Sigmoid colon (tissue), 7 donors: ENCODE measurements around the gene SPATA4. TPM values are rescaled to one million over a fixed set of nuclear protein-coding genes. Genes with fewer than 3 reads are reported as not detected.

Source experiments
- DNase-seq: peaks from one replicate; pipeline ENCODE4 v3.0.0-alpha.2; 2019
- H3K27ac ChIP-seq, 4 donors: fragments of 200-600 bp; sonication (generic); one replicate each; pipeline ENCODE4 v1.5.1; 2016 to 2019; ENCODE audit warnings: mild to moderate bottlenecking in 1 of 4
- H3K27me3 ChIP-seq, 3 donors: fragments of 200-600 bp; sonication (generic); one replicate each; pipeline ENCODE4 v1.5.1; 2019; ENCODE audit warnings: mild to moderate bottlenecking in 1 of 3
- H3K36me3 ChIP-seq, 4 donors: fragments of 200-600 bp; sonication (generic); one replicate each; pipeline ENCODE4 v1.5.1; 2016 to 2019
- H3K4me1 ChIP-seq, 4 donors: fragments of 200-600 bp; sonication (generic); one replicate each; pipeline ENCODE4 v1.5.1; 2017 to 2019
- H3K4me3 ChIP-seq, 4 donors: fragments of 200-600 bp; sonication (generic); one replicate each; pipeline ENCODE4 v1.5.1; 2017 to 2019; ENCODE audit warnings: mild to moderate bottlenecking in 2 of 4, moderate library complexity in 1 of 4
- H3K9me3 ChIP-seq, 4 donors: fragments of 200-600 bp in 3 of 4; sonication (generic) in 3 of 4; one replicate each; pipeline versions ENCODE4 v1.5.1 to v1.6.1; 2013 to 2019
- CTCF ChIP-seq, 4 experiments: fragments of 450-650 bp in 3 of 4; fragments of 200-600 bp in 1 of 4; IDR thresholded peaks; one replicate each; pipeline ENCODE4 v1.5.1; 2016 to 2019; ENCODE audit warnings: antibody characterized with exemption in 4 of 4, mild to moderate bottlenecking in 3 of 4, moderate library complexity in 2 of 4
- EP300 ChIP-seq, 4 donors: sonication (generic); formaldehyde crosslinking; IDR thresholded peaks; one replicate each; pipeline ENCODE4 v1.6.1; 2017; ENCODE audit warnings: antibody characterized with exemption in 4 of 4
- POLR2A ChIP-seq, 2 donors: fragments of 450-650 bp; IDR thresholded peaks; one replicate each; pipeline ENCODE4 v1.6.1; 2016; ENCODE audit warnings: antibody characterized with exemption in 2 of 2, mild to moderate bottlenecking in 2 of 2, moderate library complexity in 2 of 2
- POLR2AphosphoS5 ChIP-seq, 4 donors: sonication (generic); formaldehyde crosslinking; IDR thresholded peaks; one replicate each; pipeline ENCODE4 v1.6.1; 2017; ENCODE audit warnings: antibody characterized with exemption in 4 of 4
- WGBS, 2 donors: extraction: QIAGEN DNeasy Blood & Tissue Kit; methylation state at CpG; one replicate each; pipeline ENCODE4 v1.1.7; 2013; 5-methylcytosine and 5-hydroxymethylcytosine counted together
- intact Hi-C: fragments of 100-400 bp; cut with DNase I; formaldehyde crosslinking; loops from one replicate; pipeline ENCODE4 v1.15.1; 2023
- polyA plus RNA-seq, 3 donors: library from polyadenylated mRNA; stranded (reverse); fragments of 200-250 nt; gene quantifications; one replicate each; pipeline ENCODE4 v1.2.3, GENCODE V29; 2013
- total RNA-seq, 4 donors: library from RNA; depleted of rRNA; stranded (reverse); fragments of >200 nt; gene quantifications; one replicate each; pipeline ENCODE4 v1.1.0, GENCODE V29; 2016
- donor health status: healthy with polysubstance abuse.
- donor health status: Bipolar disorder and iron deficiency.
- donor health status: healthy.

The SPATA4 gene
- total and polyA plus RNA-seq, 7 donors, result 0.36 to 2.8 (median 0.54) TPM; not detected in 4

DNA sequence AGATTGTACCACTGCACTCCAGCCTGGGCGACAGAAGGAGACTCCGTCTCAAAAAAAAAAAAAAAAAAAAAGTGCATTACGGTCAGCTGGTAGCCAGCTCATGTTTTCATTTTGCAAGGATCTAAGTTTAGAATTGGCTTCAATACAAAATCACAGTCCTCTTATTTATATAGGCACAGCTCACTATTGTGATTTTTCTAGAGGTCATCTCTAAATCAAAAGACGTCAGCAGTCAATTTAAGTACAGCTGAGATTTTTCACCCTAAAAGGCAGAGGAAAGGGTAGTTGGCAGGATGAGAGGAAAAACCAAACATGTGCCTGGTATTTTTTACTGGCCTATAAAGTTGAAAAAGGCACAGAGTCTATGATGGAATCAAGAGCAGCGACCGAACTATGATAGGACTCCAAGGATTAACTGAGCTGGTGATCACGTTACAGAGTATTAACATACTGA lies 42.8 kb upstream of the SPATA4 start:
- WGBS, 2 donors, result 66 to 76% methylated on average over 7 of the region's 7 CpGs
- Histone ChIP-seq H3K9me3 (no peaks in the 10 kb centered on the region), H3K36me3 (no peaks in the 10 kb centered on the region), H3K4me3 (peak overlapping the region in 1 of 4 donors; percentile 9), H3K4me1 (peaks cover 0 to 65% (median 34%) of the 10 kb centered on the region in 4 donors), H3K27me3 (no peaks in the 10 kb centered on the region), H3K27ac (peak overlapping the region; percentile 83 to 90 (median 86))
- intact Hi-C loops, result loop anchor here (5.0 kb wide), 3 partner anchors 34 to 79 kb away; partner anchors contain the start of gene SPCS3
- no peak for DNase-seq
- no peak for TF ChIP-seq CTCF (IDR thresholded peaks at IDR 0.05)
- no peak for TF ChIP-seq POLR2A (IDR thresholded peaks at IDR 0.05)
- peak; percentile 89 to 94 (median 94) for TF ChIP-seq POLR2AphosphoS5 (IDR thresholded peaks at IDR 0.05)
- TF ChIP-seq EP300 (IDR thresholded peaks at IDR 0.05), result peak; percentile 98 to 99 (median 98)

- H3K27me3 ChIP-seq, result no peaks in the 10 kb centered on the region
- peak overlapping the region; percentile 83 to 90 (median 86) for H3K27ac ChIP-seq
- H3K4me3 ChIP-seq, result peak overlapping the region in 2 of 4 donors; percentile 1 to 11
- intact Hi-C loops, result loop anchor here (5.0 kb wide), 3 partner anchors 35 to 80 kb away; partner anchors contain the start of gene SPCS3
- H3K36me3 ChIP-seq, result no peaks in the 10 kb centered on the region
- H3K4me1 ChIP-seq, result peaks cover 0 to 60% (median 34%) of the 10 kb centered on the region in 4 donors
- TF ChIP-seq EP300 (IDR thresholded peaks at IDR 0.05) (no peak), POLR2A (IDR thresholded peaks at IDR 0.05) (no peak), POLR2AphosphoS5 (IDR thresholded peaks at IDR 0.05) (no peak), CTCF (IDR thresholded peaks at IDR 0.05) (no peak)
- 24 to 66% methylated on average over 5 of the region's 5 CpGs for WGBS, 2 donors
- H3K9me3 ChIP-seq, result no peaks in the 10 kb centered on the region
- no peak for DNase-seq
Measured at GRCh38 chr4:176236946-176237345, 41.6 kb upstream of the SPATA4 start.

- Histone ChIP-seq H3K27ac (peak overlapping the region in 3 of 4 donors; percentile 59 to 90 (median 88)), H3K9me3 (no peaks in the 10 kb centered on the region), H3K36me3 (no peaks in the 10 kb centered on the region), H3K27me3 (no peaks in the 10 kb centered on the region), H3K4me3 (no peak overlapping the region), H3K4me1 (peaks cover 0 to 47% (median 29%) of the 10 kb centered on the region in 4 donors)
- TF ChIP-seq EP300 (IDR thresholded peaks at IDR 0.05) (peak in 1 of 4 donors; percentile 30), CTCF (IDR thresholded peaks at IDR 0.05) (no peak), POLR2A (IDR thresholded peaks at IDR 0.05) (no peak), POLR2AphosphoS5 (IDR thresholded peaks at IDR 0.05) (peak in 1 of 4 donors; percentile 22)
- DNase-seq, result no peak
- 79 to 82% methylated on average over 4 of the region's 4 CpGs for WGBS, 2 donors
- intact Hi-C loops, result no loop called here
Measured at GRCh38 chr4:176230836-176231235, 35.5 kb upstream of the SPATA4 start.

DNA sequence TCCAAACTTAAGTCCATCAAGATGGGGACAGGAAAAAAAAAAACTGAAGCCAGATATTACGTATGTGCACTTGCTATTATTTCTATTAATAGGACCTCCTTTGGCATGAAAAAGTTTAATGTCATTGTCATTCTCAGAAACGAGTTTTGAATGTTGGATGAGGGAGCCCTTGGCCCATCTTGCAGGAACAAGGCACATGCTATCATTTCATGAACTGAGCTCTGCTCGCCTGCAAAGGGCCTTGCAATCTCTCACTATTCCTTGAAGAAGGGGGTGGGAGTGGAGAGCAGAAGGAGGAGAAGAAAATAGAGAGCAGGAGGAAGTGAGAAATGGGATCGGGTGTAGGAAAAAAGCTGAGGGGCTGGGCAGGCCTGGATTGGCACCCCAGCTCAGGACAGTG lies 34.3 kb upstream of the SPATA4 start:
- peak overlapping the region; percentile 17 to 90 (median 74) for H3K27ac ChIP-seq
- intact Hi-C loops, result loop anchor here (5.0 kb wide), 1 partner anchor 77 kb away; no protein-coding TSS in a partner anchor
- H3K4me3 ChIP-seq, result no peak overlapping the region
- DNase-seq, result no peak
- H3K9me3 ChIP-seq, result no peaks in the 10 kb centered on the region
- WGBS, 2 donors, result 69 to 75% methylated on average over 4 of the region's 4 CpGs
- H3K36me3 ChIP-seq, result no peaks in the 10 kb centered on the region
- no peaks in the 10 kb centered on the region for H3K27me3 ChIP-seq
- TF ChIP-seq POLR2AphosphoS5 (IDR thresholded peaks at IDR 0.05), result peak in 1 of 4 donors; percentile 7
- no peak for TF ChIP-seq EP300 (IDR thresholded peaks at IDR 0.05)
- TF ChIP-seq POLR2A (IDR thresholded peaks at IDR 0.05), result no peak
- TF ChIP-seq CTCF (IDR thresholded peaks at IDR 0.05), result no peak
- peaks cover 0 to 42% (median 29%) of the 10 kb centered on the region in 4 donors for H3K4me1 ChIP-seq
